PC-9 (cell line): ENCODE data around the gene LCP1. TPM values are rescaled to one million over a fixed set of nuclear protein-coding genes. Genes with fewer than 3 reads are reported as not detected.

Experiments
- BruUV-seq: library from RNA; stranded (reverse); fragments of 400-500 nt; replicated peaks from 2 replicates; lab custom pipeline; 2021; lab: Mats Ljungman, UMichigan
- CTCF ChIA-PET: fragments of 300-600 bp; sonication (Branson Sonifier 250); formaldehyde crosslinking; loops from one replicate; lab custom pipeline; 2022; ENCODE audit warnings: antibody characterized with exemption; lab: Charles Lee
- POLR2A ChIA-PET: fragments of 300-600 bp; sonication (Branson Sonifier 250); formaldehyde crosslinking; loops from one replicate; lab custom pipeline; 2022; ENCODE audit warnings: antibody characterized with exemption; ENCODE audit not compliant: unreplicated experiment; lab: Charles Lee
- DNase-seq, 2 experiments: peaks; one replicate each; pipeline versions ENCODE4 v3.0.0 to v3.0.0-alpha.2; 2015 to 2022; ENCODE audit warnings: mixed read lengths in 1 of 2
- H2AFZ ChIP-seq: fragments of 200-600 bp; sonication (generic); 2 replicates; pipeline ENCODE4 v1.8.1; 2017; ENCODE audit warnings: antibody characterized with exemption
- H3F3A ChIP-seq: fragments of 200-600 bp; sonication (generic); 2 replicates; pipeline ENCODE4 v1.8.1; 2017; ENCODE audit warnings: antibody characterized with exemption, mild to moderate bottlenecking, low read depth; ENCODE audit not compliant: insufficient read depth
- H3K27ac ChIP-seq: fragments of 200-600 bp; sonication (generic); 2 replicates; pipeline ENCODE4 v1.6.1; 2016; ENCODE audit warnings: mixed run types
- H3K27me3 ChIP-seq: fragments of 200-600 bp; sonication (generic); 2 replicates; pipeline ENCODE4 v1.6.1; 2016; ENCODE audit warnings: low read depth, mixed run types; ENCODE audit not compliant: insufficient read depth
- H3K36me3 ChIP-seq: fragments of 200-600 bp; sonication (generic); 2 replicates; pipeline ENCODE4 v1.6.1; 2016; ENCODE audit warnings: low read depth, mixed run types
- H3K4me1 ChIP-seq: fragments of 200-600 bp; sonication (generic); replicated peaks from 2 replicates; pipeline ENCODE4 v1.6.1; 2016; ENCODE audit warnings: mixed run types; ENCODE audit not compliant: insufficient read depth
- H3K4me2 ChIP-seq: fragments of 200-600 bp; sonication (generic); 2 replicates; pipeline ENCODE4 v1.6.1; 2017; ENCODE audit warnings: mixed run types
- H3K4me3 ChIP-seq: fragments of 200-600 bp; sonication (generic); 2 replicates; pipeline ENCODE4 v1.6.1; 2016; ENCODE audit warnings: mixed run types
- H3K79me2 ChIP-seq: fragments of 200-600 bp; sonication (generic); 2 replicates; pipeline ENCODE4 v1.6.1; 2017; ENCODE audit warnings: low read depth, mixed run types
- H3K9me2 ChIP-seq: fragments of 200-600 bp; sonication (generic); 2 replicates; pipeline ENCODE4 v1.8.1; 2017; ENCODE audit warnings: mild to moderate bottlenecking; ENCODE audit not compliant: insufficient read depth
- H3K9me3 ChIP-seq: fragments of 200-600 bp; sonication (generic); 2 replicates; pipeline ENCODE4 v1.8.1; 2016; ENCODE audit warnings: low read depth; ENCODE audit not compliant: insufficient read depth
- H4K20me1 ChIP-seq: fragments of 200-600 bp; sonication (generic); 2 replicates; pipeline ENCODE4 v1.8.1; 2017; ENCODE audit not compliant: insufficient read depth
- CTCF ChIP-seq: fragments of 200-600 bp; sonication (generic); conservative IDR thresholded peaks from 2 replicates; pipeline ENCODE4 v1.6.1; 2017; ENCODE audit warnings: mixed run types, antibody characterized with exemption, mild to moderate bottlenecking, moderate library complexity
- EZH2 ChIP-seq: fragments of 200-600 bp; sonication (generic); IDR thresholded peaks from 2 replicates; pipeline ENCODE4 v1.8.0; 2017; ENCODE audit warnings: antibody characterized with exemption, low read depth
- intact Hi-C: fragments of 100-400 bp; cut with micrococcal nuclease; formaldehyde crosslinking; loops from one replicate; pipeline ENCODE4 v1.10.0; 2022; ENCODE audit not compliant: unreplicated experiment
- total RNA-seq: library from RNA; stranded (reverse); gene quantifications from 2 replicates; pipeline ENCODE4 v1.2.3, GENCODE V29; 2021

The LCP1 gene
- total RNA-seq, 1 experiment from 2014 or later = 197 TPM

GRCh38 chr13:46170268-46170667 is 11.7 kb downstream of the LCP1 start:
- CTCF ChIA-PET = no interaction called here
- Histone ChIP-seq H3K27ac (no peak overlapping the region), H3K4me3 (no peak overlapping the region), H3K9me2 (no peaks in the 10 kb centered on the region), H3K4me2 (no peak overlapping the region), H3K36me3 (peaks cover 13% of the 10 kb centered on the region), H3K27me3 (no peaks in the 10 kb centered on the region), H2AFZ (no peak overlapping the region), H3F3A (peaks cover 5% of the 10 kb centered on the region; the same call in 1 of the 2 replicates), H4K20me1 (peaks cover 81% of the 10 kb centered on the region), H3K9me3 (no peaks in the 10 kb centered on the region), H3K79me2 (peaks cover 100% of the 10 kb centered on the region), H3K4me1 (no peaks in the 10 kb centered on the region)
- no TSS peak for BruUV-seq
- no peak for DNase-seq
- TF ChIP-seq CTCF (no peak), EZH2 (no peak)
- POLR2A ChIA-PET = no interaction called here
- intact Hi-C loops = no loop called here

GRCh38 chr13:46169758-46170157 is 12.2 kb downstream of the LCP1 start:
- POLR2A ChIA-PET = no interaction called here
- Histone ChIP-seq H3K27me3 (no peaks in the 10 kb centered on the region), H3K79me2 (peaks cover 100% of the 10 kb centered on the region), H2AFZ (no peak overlapping the region), H4K20me1 (peaks cover 85% of the 10 kb centered on the region), H3K9me3 (no peaks in the 10 kb centered on the region), H3K4me1 (no peaks in the 10 kb centered on the region), H3F3A (peaks cover 5% of the 10 kb centered on the region; the same call in 1 of the 2 replicates), H3K4me2 (no peak overlapping the region), H3K4me3 (no peak overlapping the region), H3K9me2 (no peaks in the 10 kb centered on the region), H3K27ac (no peak overlapping the region), H3K36me3 (peaks cover 13% of the 10 kb centered on the region)
- no peak for DNase-seq
- TF ChIP-seq CTCF (no peak), EZH2 (no peak)
- no TSS peak for BruUV-seq
- intact Hi-C loops = no loop called here
- CTCF ChIA-PET = no interaction called here

GRCh38 chr13:46168783-46169182 is 13.2 kb downstream of the LCP1 start:
- intact Hi-C loops = no loop called here
- H3K9me2 ChIP-seq = no peaks in the 10 kb centered on the region
- CTCF ChIA-PET = interaction anchor here (0.8 kb wide), 1 partner anchor 8 kb away, joined by 3 read pairs; no protein-coding TSS in a partner anchor
- H3K9me3 ChIP-seq = no peaks in the 10 kb centered on the region
- no peak overlapping the region for H3K4me3 ChIP-seq
- no peak overlapping the region for H3K27ac ChIP-seq
- TF ChIP-seq EZH2 (no peak), CTCF (no peak)
- H2AFZ ChIP-seq = no peak overlapping the region
- no peaks in the 10 kb centered on the region for H3K27me3 ChIP-seq
- DNase-seq = no peak
- POLR2A ChIA-PET = no interaction called here
- no peaks in the 10 kb centered on the region for H3K4me1 ChIP-seq
- H3K79me2 ChIP-seq = peaks cover 100% of the 10 kb centered on the region
- no TSS peak for BruUV-seq
- H3K4me2 ChIP-seq = no peak overlapping the region
- H3F3A ChIP-seq = peaks cover 10% of the 10 kb centered on the region; the same call in 1 of the 2 replicates
- H4K20me1 ChIP-seq = peaks cover 86% of the 10 kb centered on the region
- peaks cover 13% of the 10 kb centered on the region for H3K36me3 ChIP-seq
